Kidney epithelial cell (primary cell): ENCODE data around the gene AFAP1L2. TPM values are rescaled to one million over a fixed set of nuclear protein-coding genes. Genes with fewer than 3 reads are reported as not detected.

Experiments used
- DNase-seq: peaks from one replicate; pipeline ENCODE4 v3.0.0-alpha.2; 2010; ENCODE audit warnings: low read depth
- H3K27me3 ChIP-seq: 2 replicates; pipeline ENCODE4 v1.6.0; 2011; ENCODE audit warnings: low read length; ENCODE audit not compliant: control insufficient read depth, insufficient read depth
- H3K36me3 ChIP-seq: 2 replicates; pipeline ENCODE4 v1.5.1; 2011; ENCODE audit warnings: low read length; ENCODE audit not compliant: control insufficient read depth, insufficient read depth
- H3K4me3 ChIP-seq: 2 replicates; pipeline ENCODE4 v1.5.1; 2011; ENCODE audit warnings: low read depth, mild to moderate bottlenecking, control low read depth, low read length
- total RNA-seq: library from RNA; depleted of rRNA; stranded (reverse); fragments of >200 nt; gene quantifications from 2 replicates; pipeline ENCODE4 v1.2.3, GENCODE V29; 2015
- TF ChIP-seq, protein P1 (sequence below): IDR thresholded peaks from 2 replicates; pipeline ENCODE4 v1.5.1; 2011; ENCODE audit warnings: mild to moderate bottlenecking, moderate library complexity, low read length, control low read depth, inconsistent platforms; ENCODE audit not compliant: insufficient read depth, poor library complexity, severe bottlenecking

AFAP1L2 gene
- total RNA-seq, 1 donor from 2014 or later: 10.2 TPM

DNA sequence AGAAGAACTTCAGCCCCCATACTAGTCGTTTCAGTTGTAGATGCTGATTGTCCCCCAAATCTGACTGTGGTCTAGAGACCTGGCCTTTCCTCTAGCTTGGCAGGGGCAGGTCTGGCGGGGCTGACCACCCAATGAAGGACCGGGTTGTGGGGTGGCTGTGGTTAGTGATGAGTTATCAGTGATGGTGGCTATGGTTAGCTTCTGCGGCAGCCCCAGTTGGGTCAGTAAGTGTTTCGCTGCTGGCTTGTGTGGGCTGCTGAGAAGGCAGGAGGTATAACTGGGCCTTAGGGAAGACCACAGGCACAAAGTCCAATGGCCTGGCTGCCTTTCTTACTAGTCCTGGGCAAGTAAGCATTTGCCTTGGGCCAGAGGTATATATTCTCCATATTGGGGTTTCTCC is 143.9 kb downstream of the AFAP1L2 start:
- no peak overlapping the region for H3K4me3 ChIP-seq
- no peak for DNase-seq
- TF ChIP-seq, protein P1, sequence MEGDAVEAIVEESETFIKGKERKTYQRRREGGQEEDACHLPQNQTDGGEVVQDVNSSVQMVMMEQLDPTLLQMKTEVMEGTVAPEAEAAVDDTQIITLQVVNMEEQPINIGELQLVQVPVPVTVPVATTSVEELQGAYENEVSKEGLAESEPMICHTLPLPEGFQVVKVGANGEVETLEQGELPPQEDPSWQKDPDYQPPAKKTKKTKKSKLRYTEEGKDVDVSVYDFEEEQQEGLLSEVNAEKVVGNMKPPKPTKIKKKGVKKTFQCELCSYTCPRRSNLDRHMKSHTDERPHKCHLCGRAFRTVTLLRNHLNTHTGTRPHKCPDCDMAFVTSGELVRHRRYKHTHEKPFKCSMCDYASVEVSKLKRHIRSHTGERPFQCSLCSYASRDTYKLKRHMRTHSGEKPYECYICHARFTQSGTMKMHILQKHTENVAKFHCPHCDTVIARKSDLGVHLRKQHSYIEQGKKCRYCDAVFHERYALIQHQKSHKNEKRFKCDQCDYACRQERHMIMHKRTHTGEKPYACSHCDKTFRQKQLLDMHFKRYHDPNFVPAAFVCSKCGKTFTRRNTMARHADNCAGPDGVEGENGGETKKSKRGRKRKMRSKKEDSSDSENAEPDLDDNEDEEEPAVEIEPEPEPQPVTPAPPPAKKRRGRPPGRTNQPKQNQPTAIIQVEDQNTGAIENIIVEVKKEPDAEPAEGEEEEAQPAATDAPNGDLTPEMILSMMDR: no peak

DNA sequence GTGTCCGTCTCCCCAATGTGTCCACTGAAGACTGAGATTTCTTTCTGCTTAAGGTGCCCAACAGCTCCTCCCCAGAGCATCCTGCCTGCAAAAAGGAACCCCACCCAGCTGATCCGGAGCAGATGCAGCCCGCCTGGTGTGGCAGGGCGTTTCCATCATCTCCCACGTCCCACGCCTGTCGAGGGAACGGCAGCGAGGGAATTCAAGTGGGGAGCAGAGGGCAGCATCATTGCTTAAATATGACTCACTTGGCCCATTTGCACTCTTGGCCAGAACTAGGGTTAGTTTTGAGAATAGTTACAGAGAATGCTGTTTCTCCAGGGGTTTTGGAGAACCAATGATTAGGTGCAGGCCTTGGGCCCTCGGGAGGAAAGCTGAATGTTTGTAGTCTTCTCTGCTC is 144.5 kb downstream of the AFAP1L2 start:
- DNase-seq: no peak
- Histone ChIP-seq H3K36me3 (no peaks in the 10 kb centered on the region), H3K27me3 (no peaks in the 10 kb centered on the region), H3K4me3 (no peak overlapping the region)
- TF ChIP-seq, protein P1: no peak

More for the DNA sequence above, 143.9 kb downstream of the AFAP1L2 start:
- H3K27me3 ChIP-seq: no peaks in the 10 kb centered on the region
- no peaks in the 10 kb centered on the region for H3K36me3 ChIP-seq

DNA sequence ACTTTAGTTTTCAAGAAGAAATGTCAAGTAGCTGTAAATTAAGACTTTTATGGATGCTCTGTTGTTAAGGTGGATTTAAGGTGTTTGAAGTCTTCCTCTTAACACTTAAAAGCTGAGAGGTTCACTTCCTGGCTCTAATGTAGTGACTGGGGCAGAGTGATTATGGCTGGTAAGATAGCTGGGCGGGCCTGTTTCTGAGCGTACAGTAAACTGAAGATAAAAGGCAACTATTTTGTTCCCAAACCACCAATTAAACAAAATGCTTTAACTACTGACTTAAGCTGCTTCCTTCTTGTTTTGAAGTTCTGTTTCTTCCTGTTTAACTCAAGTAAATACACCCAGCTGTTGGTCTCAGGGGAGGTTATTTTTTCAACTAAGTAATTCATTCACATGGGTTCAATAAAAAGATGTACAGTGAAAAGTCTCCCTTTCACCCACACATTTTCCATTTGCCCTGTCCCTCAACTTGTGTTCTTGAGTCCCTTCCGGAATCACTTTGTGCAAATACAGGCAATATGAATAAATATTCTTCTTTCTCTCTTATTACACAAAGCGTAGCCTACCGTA is 145.9 kb downstream of the AFAP1L2 start:
- TF ChIP-seq, protein P1: no peak
- H3K4me3 ChIP-seq: no peak overlapping the region
- no peaks in the 10 kb centered on the region for H3K36me3 ChIP-seq
- DNase-seq: no peak
- H3K27me3 ChIP-seq: no peaks in the 10 kb centered on the region

DNA sequence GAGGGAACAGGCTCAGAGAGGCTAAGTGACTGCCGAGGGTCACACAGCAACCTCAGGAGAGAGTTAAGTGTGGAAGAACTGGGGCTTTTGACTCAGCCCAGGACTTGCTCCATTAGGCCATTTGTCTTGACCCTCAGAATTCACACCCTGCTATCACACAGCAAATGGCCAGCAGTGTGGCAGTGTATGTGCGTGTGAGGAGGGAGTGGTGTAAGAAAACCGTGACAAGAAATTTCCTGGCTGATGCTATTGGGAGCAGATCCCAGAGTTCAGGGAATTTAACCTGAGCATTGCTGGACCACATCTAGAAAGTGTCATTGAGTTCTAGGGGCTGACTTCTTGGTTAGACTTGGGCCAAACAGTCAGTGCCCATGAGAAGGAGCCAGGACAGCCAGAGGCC is 146.8 kb downstream of the AFAP1L2 start:
- no peak overlapping the region for H3K4me3 ChIP-seq
- TF ChIP-seq, protein P1: no peak
- no peak for DNase-seq
- no peaks in the 10 kb centered on the region for H3K27me3 ChIP-seq
- H3K36me3 ChIP-seq: no peaks in the 10 kb centered on the region

DNA sequence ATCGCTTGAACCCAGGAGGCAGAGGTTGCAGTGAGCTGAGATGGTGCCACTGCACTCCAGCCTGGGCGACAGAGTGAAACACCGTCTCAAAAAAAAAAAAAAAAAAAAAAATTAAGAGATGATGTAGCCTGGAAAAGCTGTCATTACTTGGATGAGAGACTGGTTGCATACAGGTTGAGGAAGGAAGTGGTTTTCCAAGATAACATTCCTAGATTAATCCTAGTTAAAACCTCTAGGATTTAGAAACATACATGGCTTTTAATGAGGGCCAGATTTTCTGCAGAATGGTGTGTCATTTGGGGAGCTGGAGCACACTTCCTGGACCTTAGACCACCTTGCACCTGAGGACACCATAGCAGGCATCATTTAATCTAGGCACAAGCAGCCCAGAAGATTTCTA is 147.5 kb downstream of the AFAP1L2 start:
- H3K36me3 ChIP-seq: no peaks in the 10 kb centered on the region
- TF ChIP-seq, protein P1: no peak
- no peak for DNase-seq
- no peak overlapping the region for H3K4me3 ChIP-seq
- no peaks in the 10 kb centered on the region for H3K27me3 ChIP-seq
